HepG2 (cell line): ENCODE measurements around the gene RSPRY1. TPM values are rescaled to one million over a fixed set of nuclear protein-coding genes. Genes with fewer than 3 reads are reported as not detected.
A peak's percentile ranks its signal among the peaks of the same experiment; 100 is the strongest.

ENCODE experiments used
- BORCS8-MEF2B ChIP-seq: sonication (generic); formaldehyde crosslinking; IDR thresholded peaks from 2 replicates; pipeline ENCODE4 v1.8.0; 2022; ENCODE audit warnings: mild to moderate bottlenecking, missing genetic modification reagents
- FOXP1 ChIP-seq, 2 experiments: fragments of 450-650 bp in 1 of 2; IDR thresholded peaks; 2 replicates each; pipeline ENCODE4 v1.6.1; 2017 to 2018; ENCODE audit warnings: antibody characterized with exemption in 1 of 2
- LCORL ChIP-seq, 2 experiments: fragments of 450-650 bp in 1 of 2; sonication (generic) in 1 of 2; formaldehyde crosslinking in 1 of 2; IDR thresholded peaks; 2 replicates each; pipeline versions ENCODE4 v1.5.0 to v1.6.1; 2017 to 2020; ENCODE audit warnings: antibody characterized with exemption in 1 of 2, missing genetic modification reagents in 1 of 2
- MEIS1 ChIP-seq: sonication (generic); formaldehyde crosslinking; IDR thresholded peaks from 2 replicates; pipeline ENCODE4 v1.9.0; 2021; ENCODE audit warnings: mild to moderate bottlenecking, missing genetic modification reagents, moderate library complexity, borderline replicate concordance
- NFE2L1 ChIP-seq: sonication (generic); formaldehyde crosslinking; IDR thresholded peaks from 2 replicates; pipeline ENCODE4 v1.4.0; 2020; ENCODE audit warnings: missing genetic modification reagents, mild to moderate bottlenecking, borderline replicate concordance
- PHF21A ChIP-seq: sonication (generic); formaldehyde crosslinking; IDR thresholded peaks from 2 replicates; pipeline ENCODE4 v1.5.0; 2020; ENCODE audit warnings: mild to moderate bottlenecking, missing genetic modification reagents
- POLR2AphosphoS5 ChIP-seq: IDR thresholded peaks from 2 replicates; pipeline ENCODE4 v1.6.1; 2012; ENCODE audit warnings: low read depth, low read length
- REXO4 ChIP-seq: sonication (generic); formaldehyde crosslinking; IDR thresholded peaks from 2 replicates; pipeline ENCODE4 v1.8.0; 2022; ENCODE audit warnings: missing genetic modification reagents, mild to moderate bottlenecking, borderline replicate concordance
- SIN3B ChIP-seq: fragments of 150-350 bp; IDR thresholded peaks from 2 replicates; pipeline ENCODE4 v1.6.1; 2014; ENCODE audit warnings: low read length
- SRF ChIP-seq: IDR thresholded peaks from 2 replicates; pipeline ENCODE4 v1.6.1; 2011; ENCODE audit warnings: mild to moderate bottlenecking, low read depth, low read length, moderate library complexity
- ZBTB20 ChIP-seq: sonication (generic); formaldehyde crosslinking; IDR thresholded peaks from 2 replicates; pipeline ENCODE4 v1.8.1; 2023; ENCODE audit warnings: missing genetic modification reagents, low read depth, mild to moderate bottlenecking, borderline replicate concordance
- ZFP36L2 ChIP-seq: sonication (generic); formaldehyde crosslinking; IDR thresholded peaks from 2 replicates; pipeline ENCODE4 v1.4.0; 2020; ENCODE audit warnings: missing genetic modification reagents
- ZNF101 ChIP-seq: sonication (generic); formaldehyde crosslinking; IDR thresholded peaks from 2 replicates; pipeline ENCODE4 v1.4.0; 2020; ENCODE audit warnings: mild to moderate bottlenecking, low read depth, missing genetic modification reagents, borderline replicate concordance
- ZNF138 ChIP-seq: sonication (generic); formaldehyde crosslinking; IDR thresholded peaks from 2 replicates; pipeline ENCODE4 v1.5.0; 2020; ENCODE audit warnings: mild to moderate bottlenecking, low read depth, missing genetic modification reagents
- ZNF484 ChIP-seq: sonication (generic); formaldehyde crosslinking; IDR thresholded peaks from 2 replicates; pipeline ENCODE4 v1.5.1; 2020; ENCODE audit warnings: mild to moderate bottlenecking, low read depth, missing genetic modification reagents, borderline replicate concordance
- ZNF75D ChIP-seq: sonication (generic); formaldehyde crosslinking; IDR thresholded peaks from 2 replicates; pipeline ENCODE4 v1.8.1; 2023; ENCODE audit warnings: missing genetic modification reagents, mild to moderate bottlenecking, borderline replicate concordance
- polyA plus RNA-seq, 8 experiments: library from polyadenylated mRNA; depleted of rRNA in 3 of 8; stranded (reverse) in 7 of 8; unstranded in 1 of 8; fragments of >200 nt; fragmentation: Illumina TruSeq in 4 of 8; extraction: Trizol in 4 of 8; gene quantifications; 2 replicates each; pipeline versions ENCODE4 v1.2.1 to v1.2.3, GENCODE V29; 2011 to 2016; ENCODE audit warnings: low read depth in 4 of 8, missing spikeins in 1 of 8, mixed read lengths in 1 of 8; ENCODE audit not compliant: insufficient read depth in 1 of 8
- total RNA-seq, 5 experiments: library from RNA; depleted of rRNA; stranded (reverse); fragments of >200 nt; fragmentation: Illumina TruSeq; extraction: Trizol; gene quantifications; 2 replicates each; pipeline ENCODE4 v1.2.3, GENCODE V29; 2016; ENCODE audit warnings: low read depth in 1 of 5
- TF ChIP-seq, protein P1 (sequence below): sonication (generic); formaldehyde crosslinking; IDR thresholded peaks from 2 replicates; pipeline ENCODE4 v1.5.0; 2020; ENCODE audit warnings: mild to moderate bottlenecking, missing genetic modification reagents, borderline replicate concordance
- TF ChIP-seq, protein P2 (sequence below): sonication (generic); formaldehyde crosslinking; IDR thresholded peaks from 2 replicates; pipeline ENCODE4 v1.8.1; 2023; ENCODE audit warnings: missing genetic modification reagents, mild to moderate bottlenecking, borderline replicate concordance
- TF ChIP-seq, protein P3 (sequence below): sonication (generic); formaldehyde crosslinking; IDR thresholded peaks from 2 replicates; pipeline ENCODE4 v1.4.0; 2020; ENCODE audit warnings: mild to moderate bottlenecking, missing genetic modification reagents
- TF ChIP-seq, protein P4 (sequence below): sonication (generic); formaldehyde crosslinking; IDR thresholded peaks from 2 replicates; pipeline ENCODE4 v1.5.1; 2020; ENCODE audit warnings: missing genetic modification reagents, mild to moderate bottlenecking, borderline replicate concordance
- TF ChIP-seq, protein P5 (sequence below): sonication (generic); formaldehyde crosslinking; IDR thresholded peaks from 2 replicates; pipeline ENCODE4 v1.4.0; 2020; ENCODE audit warnings: missing genetic modification reagents

The RSPRY1 gene
- total and polyA plus RNA-seq, 2 of the 13 experiments (the other 11 are each of a cell fraction or from before 2014, with no cell fraction given): 53.4 to 61.0 TPM

DNA sequence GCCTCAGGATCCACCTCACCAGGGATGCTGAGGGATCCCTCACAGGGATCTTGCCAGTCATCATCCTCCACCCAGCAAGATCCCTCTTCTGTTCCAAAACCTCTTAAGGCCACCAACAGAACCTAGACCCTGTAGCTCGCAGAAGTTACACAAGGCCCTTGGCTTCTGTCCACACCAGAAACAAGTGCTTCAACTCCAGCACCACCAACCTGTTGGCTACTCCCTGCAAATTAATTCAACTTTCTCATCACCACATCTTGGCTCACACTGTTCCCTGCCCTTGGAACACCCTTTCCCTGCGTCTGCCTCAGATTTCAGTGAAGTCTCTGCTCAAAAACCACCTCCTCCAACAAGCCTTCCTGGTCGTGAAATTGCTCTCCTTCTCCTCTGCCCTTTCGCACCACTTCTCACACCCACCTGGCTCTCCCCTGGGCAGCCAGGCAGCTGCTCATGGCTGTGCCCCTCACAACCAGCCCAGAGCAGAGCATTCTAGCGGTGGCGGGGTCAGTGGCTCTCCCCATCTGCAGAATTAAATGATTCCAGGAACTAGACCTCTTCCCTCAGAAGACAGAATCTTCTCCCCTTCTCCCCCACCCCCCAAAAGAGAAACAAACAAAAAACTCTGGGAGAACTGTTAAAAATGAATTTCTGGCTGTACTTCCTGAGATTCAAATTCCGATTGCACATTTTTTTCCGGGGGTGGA, 96.5 kb downstream of the RSPRY1 start (continued):
- TF ChIP-seq PHF21A (no peak), MEIS1 (peak; percentile 46; the same call in 1 of the 2 replicates), SIN3B (no peak), FOXP1 (IDR thresholded peaks at IDR 0.05) (no peak), FOXP1 (CRISPR knock-in tag; IDR thresholded peaks at IDR 0.05) (no peak), LCORL (IDR thresholded peaks at IDR 0.05) (no peak), LCORL (CRISPR knock-in tag; IDR thresholded peaks at IDR 0.05) (0 out of 2 replicates have a peak, but pooled peaks have one; percentile 9), ZNF138 (CRISPR knock-in tag) (no peak), SRF (no peak), ZNF484 (CRISPR knock-in tag) (no peak), ZNF101 (CRISPR knock-in tag) (no peak), ZNF75D (CRISPR knock-in tag) (no peak), NFE2L1 (no peak), ZBTB20 (no peak), BORCS8-MEF2B (CRISPR knock-in tag) (0 out of 2 replicates have a peak, but pooled peaks have one; percentile 30), ZFP36L2 (CRISPR knock-in tag) (no peak), POLR2AphosphoS5 (no peak), REXO4 (CRISPR knock-in tag) (no peak)
- TF ChIP-seq, protein P1, sequence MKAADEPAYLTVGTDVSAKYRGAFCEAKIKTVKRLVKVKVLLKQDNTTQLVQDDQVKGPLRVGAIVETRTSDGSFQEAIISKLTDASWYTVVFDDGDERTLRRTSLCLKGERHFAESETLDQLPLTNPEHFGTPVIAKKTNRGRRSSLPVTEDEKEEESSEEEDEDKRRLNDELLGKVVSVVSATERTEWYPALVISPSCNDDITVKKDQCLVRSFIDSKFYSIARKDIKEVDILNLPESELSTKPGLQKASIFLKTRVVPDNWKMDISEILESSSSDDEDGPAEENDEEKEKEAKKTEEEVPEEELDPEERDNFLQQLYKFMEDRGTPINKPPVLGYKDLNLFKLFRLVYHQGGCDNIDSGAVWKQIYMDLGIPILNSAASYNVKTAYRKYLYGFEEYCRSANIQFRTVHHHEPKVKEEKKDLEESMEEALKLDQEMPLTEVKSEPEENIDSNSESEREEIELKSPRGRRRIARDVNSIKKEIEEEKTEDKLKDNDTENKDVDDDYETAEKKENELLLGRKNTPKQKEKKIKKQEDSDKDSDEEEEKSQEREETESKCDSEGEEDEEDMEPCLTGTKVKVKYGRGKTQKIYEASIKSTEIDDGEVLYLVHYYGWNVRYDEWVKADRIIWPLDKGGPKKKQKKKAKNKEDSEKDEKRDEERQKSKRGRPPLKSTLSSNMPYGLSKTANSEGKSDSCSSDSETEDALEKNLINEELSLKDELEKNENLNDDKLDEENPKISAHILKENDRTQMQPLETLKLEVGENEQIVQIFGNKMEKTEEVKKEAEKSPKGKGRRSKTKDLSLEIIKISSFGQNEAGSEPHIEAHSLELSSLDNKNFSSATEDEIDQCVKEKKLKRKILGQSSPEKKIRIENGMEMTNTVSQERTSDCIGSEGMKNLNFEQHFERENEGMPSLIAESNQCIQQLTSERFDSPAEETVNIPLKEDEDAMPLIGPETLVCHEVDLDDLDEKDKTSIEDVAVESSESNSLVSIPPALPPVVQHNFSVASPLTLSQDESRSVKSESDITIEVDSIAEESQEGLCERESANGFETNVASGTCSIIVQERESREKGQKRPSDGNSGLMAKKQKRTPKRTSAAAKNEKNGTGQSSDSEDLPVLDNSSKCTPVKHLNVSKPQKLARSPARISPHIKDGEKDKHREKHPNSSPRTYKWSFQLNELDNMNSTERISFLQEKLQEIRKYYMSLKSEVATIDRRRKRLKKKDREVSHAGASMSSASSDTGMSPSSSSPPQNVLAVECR (CRISPR knock-in tag): no peak
- TF ChIP-seq, protein P2, sequence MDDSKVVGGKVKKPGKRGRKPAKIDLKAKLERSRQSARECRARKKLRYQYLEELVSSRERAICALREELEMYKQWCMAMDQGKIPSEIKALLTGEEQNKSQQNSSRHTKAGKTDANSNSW (CRISPR knock-in tag): no peak
- TF ChIP-seq, protein P3, sequence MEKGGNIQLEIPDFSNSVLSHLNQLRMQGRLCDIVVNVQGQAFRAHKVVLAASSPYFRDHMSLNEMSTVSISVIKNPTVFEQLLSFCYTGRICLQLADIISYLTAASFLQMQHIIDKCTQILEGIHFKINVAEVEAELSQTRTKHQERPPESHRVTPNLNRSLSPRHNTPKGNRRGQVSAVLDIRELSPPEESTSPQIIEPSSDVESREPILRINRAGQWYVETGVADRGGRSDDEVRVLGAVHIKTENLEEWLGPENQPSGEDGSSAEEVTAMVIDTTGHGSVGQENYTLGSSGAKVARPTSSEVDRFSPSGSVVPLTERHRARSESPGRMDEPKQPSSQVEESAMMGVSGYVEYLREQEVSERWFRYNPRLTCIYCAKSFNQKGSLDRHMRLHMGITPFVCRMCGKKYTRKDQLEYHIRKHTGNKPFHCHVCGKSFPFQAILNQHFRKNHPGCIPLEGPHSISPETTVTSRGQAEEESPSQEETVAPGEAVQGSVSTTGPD (CRISPR knock-in tag): no peak
- TF ChIP-seq, protein P4, sequence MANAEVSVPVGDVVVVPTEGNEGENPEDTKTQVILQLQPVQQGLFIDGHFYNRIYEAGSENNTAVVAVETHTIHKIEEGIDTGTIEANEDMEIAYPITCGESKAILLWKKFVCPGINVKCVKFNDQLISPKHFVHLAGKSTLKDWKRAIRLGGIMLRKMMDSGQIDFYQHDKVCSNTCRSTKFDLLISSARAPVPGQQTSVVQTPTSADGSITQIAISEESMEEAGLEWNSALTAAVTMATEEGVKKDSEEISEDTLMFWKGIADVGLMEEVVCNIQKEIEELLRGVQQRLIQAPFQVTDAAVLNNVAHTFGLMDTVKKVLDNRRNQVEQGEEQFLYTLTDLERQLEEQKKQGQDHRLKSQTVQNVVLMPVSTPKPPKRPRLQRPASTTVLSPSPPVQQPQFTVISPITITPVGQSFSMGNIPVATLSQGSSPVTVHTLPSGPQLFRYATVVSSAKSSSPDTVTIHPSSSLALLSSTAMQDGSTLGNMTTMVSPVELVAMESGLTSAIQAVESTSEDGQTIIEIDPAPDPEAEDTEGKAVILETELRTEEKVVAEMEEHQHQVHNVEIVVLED: no peak
- TF ChIP-seq, protein P5, sequence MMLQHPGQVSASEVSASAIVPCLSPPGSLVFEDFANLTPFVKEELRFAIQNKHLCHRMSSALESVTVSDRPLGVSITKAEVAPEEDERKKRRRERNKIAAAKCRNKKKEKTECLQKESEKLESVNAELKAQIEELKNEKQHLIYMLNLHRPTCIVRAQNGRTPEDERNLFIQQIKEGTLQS (CRISPR knock-in tag): no peak
